Measurements from ENCODE around the gene NOL4L.
A peak's percentile ranks its signal among the peaks of the same experiment; 100 is the strongest.

NOL4L gene, protein sequence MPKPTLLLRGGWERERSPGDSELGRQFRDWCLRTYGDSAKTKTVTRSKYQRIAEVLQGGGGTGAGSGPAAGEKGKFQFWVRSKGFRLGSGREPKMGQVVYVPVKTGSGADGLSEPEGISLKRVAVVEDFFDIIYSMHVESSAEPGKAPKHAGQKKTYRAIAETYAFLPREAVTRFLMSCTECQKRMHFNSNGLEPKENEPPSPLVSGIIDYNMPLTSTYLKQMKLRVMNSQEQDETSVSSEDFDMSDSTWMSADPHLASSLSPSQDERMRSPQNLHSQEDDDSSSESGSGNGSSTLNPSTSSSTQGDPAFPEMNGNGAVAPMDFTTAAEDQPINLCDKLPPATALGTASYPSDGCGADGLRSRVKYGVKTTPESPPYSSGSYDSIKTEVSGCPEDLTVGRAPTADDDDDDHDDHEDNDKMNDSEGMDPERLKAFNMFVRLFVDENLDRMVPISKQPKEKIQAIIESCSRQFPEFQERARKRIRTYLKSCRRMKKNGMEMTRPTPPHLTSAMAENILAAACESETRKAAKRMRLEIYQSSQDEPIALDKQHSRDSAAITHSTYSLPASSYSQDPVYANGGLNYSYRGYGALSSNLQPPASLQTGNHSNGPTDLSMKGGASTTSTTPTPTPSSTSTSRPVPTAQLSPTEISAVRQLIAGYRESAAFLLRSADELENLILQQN

GRCh38 chr20:32585011-32585585, at the start of gene NOL4L:
TSS of gene NOL4L (minus strand) at chr20:32585333. CDS start at chr20:32584890, 443 bp downstream.
- DNase-seq, result peak; percentile 70

DNA sequence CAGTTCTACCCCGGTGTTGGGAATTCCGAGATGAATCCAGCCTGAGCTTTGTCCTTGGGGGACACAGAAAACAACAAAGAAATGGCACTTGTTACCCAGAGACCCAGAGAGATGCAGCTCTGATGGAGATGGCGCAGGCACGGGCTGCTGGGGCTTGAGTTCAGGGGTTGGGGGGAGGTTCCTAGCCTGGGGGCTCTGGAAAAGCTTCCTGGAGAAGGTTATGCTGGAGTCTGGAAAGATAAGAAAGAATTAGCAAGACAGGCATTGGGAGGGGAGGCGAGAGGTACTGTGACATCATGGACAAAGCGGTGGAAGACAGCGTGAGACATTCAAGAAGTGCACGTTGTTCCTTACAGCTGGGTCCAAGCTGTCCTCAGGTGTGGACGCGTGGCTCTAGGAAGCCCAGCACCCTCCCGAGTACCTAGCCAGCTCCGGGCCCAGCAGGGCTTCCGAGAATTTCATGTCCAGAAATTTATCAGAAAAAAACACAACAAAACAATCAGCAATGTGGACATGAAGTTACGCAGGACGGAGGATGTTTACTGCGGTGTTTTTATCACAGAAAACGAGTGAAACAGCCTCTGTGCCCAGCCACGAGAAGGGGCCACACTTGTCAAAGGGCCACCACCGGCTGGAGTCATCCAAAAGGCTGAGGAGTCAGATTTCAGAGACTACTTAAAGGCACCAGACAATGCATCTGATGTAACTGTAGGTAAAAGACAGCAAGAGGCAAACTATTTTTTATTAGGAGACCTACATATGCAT, 49.1 kb upstream of the NOL4L start:
- peak; percentile 62 for DNase-seq

DNA sequence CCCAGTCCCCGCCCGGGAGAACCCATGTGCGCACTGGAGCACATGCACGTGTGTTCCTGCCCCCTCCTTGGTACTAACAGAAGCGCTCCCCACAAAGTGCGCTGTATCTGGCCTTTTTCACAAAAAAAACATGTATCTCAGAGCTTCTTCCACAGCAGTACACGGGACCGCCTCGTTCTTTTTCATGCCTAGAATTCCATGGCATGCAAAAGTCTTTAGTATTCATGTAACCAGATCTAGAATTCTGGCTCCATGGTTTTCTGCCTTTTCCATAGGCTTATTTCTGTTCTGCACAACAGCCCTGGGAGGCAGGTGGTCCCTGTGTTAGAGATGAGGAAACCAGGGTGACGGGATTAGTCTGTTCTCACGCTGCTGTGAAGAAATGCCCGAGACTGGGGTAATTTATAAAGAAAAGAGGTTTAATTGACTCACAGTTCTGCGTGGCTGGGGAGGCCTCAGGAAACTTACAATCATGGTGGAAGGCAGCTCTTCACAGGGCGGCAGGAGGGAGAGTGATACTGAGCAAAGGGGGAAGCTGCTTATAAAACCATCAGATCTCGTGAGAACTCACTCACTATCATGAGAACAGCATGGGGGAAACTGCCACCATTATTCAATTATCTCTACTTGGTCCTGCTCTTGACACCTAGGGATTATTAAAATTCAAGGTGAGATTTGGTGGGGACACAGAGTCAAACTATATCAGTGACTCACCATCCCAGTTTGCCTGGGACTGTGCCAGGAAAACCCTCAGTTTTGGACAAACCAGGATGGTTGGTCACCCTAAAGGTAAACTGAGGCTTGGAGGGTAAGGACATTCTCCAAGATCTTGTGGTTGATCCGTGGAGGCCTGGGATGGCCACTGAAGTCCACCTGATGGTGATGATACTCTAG, 47.6 kb upstream of the NOL4L start:
- no peak for DNase-seq

DNA sequence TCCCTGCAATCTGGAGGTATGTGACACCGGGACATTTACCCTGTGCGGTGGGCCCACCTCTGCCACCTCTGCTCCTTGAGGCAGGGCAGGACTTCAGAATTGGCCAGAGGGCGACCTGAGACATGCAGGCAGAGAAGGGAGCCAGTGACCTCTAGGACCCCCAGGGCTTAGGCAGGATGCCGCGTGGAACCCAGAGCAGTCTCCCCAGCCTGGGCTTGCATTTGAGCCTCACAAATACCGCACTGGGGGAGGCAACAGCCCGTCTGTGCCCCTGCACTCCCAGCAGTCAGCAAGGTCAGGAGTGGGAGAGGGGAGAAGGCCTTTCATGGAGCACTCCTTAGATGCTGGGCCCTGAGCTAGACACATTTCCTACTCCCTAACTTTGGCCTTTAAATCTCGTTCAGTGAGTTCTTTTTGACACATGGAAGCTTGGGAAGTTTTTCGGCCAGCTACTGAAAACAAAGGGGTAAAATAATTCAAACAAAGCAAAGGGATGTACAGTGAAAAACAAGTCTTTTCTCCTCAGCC, 46.9 kb upstream of the NOL4L start:
- no peak for DNase-seq

GRCh38 chr20:32629813-32630212, 44.7 kb upstream of the NOL4L start:
- DNase-seq, result no peak

DNA sequence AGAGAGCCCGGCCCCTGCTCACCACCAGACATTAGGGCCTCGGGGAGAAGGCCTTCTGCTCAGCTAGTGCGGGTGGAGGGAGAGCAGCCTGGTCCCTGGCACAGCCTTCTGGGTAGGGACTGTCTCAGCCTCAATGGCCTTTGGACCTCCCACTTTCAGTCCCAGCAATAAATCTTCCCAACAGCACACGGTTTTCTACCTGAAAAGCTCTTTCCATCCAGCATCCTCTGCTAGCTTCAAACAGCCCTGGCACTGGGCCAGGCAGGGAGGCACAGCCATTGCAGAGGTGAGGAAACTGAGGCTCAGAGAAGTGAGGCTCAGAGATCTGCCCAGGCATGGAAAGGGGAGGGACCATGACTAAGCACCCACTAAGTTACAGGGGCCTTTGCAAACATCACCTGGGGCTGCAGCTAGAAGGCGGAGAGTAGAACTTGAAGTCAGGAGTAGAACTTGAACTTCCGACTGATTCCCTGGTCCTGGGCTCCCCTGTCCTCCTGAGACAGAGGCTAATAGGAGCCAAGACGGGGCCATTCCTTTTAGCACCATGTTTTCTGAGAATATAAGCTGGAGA, 43.9 kb upstream of the NOL4L start:
- DNase-seq, result no peak

GRCh38 chr20:32626859-32627636, 41.9 kb upstream of the NOL4L start:
- peak; percentile 77 for DNase-seq

DNA sequence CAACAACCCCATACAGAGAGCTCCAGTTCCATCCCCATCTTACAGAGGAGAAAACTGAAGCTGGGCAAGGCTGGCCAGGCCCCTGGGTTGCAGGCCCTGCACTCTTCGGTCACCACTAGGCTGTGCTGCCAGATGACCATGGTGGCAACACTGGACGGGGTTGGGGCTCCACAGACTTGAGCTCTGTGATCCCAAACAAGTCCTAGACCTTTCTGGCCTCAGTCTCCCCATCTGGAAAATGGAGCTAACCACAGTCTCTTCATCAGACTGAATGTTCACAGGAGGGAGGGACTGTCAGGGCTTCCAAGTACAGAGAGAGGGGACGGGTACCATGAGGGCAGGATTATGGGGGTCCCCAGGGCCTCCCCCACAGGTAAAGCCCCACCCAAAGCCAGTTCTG, 41.3 kb upstream of the NOL4L start:
- no peak for DNase-seq

DNA sequence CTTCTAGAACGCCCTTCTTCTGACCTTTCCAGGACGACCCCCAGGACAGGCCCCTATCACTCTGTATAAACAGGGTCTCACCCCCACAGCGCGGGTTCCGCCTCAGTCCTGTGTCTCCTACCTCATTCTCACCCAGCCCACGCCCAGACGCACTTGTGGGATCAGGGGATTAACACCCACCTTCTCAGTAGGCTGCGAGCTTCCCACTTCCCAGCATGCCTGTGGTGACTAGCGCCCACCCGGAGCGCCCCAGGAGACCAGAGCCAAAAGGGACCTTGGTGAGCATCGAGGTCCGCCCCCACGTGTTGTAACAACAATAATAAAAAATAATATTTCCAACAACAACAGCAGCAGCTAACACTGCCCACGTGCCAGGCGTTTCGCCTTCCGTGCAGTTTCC, 40.9 kb upstream of the NOL4L start:
- no peak for DNase-seq

DNA sequence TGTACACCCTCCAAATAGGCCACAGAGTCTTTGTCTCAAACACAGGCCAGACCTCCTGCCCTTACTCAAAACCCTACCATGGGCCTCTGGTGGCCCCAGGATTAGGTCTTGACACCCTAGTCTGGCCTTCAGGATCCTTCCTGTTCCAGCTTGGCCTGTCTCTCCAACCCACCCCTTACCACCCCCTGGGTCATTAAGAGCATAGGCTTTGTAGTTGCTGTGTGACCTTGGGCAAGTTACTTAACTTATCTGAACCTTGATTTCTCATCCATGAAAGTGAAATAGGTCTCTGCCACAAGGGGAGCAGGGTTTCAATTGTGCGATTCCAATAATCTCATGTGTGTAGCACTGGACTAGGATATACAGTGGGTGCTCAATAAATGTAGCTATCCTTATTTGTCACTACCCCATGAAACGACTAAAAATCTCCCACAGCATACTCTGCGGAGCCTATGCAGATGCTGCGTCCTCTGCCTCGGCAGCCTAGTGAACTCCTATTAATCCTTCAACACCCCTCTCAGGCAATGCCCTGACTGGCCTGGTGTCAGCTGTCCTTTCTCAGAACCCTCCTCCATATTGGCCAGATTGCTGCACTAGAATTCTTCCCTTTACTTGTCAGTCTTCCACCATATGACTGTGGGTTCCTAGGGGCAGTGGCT, 39.7 kb upstream of the NOL4L start:
- DNase-seq, result no peak

- DNase-seq, result no peak
Observed at GRCh38 chr20:32623667-32624157, 38.6 kb upstream of the NOL4L start.

DNA sequence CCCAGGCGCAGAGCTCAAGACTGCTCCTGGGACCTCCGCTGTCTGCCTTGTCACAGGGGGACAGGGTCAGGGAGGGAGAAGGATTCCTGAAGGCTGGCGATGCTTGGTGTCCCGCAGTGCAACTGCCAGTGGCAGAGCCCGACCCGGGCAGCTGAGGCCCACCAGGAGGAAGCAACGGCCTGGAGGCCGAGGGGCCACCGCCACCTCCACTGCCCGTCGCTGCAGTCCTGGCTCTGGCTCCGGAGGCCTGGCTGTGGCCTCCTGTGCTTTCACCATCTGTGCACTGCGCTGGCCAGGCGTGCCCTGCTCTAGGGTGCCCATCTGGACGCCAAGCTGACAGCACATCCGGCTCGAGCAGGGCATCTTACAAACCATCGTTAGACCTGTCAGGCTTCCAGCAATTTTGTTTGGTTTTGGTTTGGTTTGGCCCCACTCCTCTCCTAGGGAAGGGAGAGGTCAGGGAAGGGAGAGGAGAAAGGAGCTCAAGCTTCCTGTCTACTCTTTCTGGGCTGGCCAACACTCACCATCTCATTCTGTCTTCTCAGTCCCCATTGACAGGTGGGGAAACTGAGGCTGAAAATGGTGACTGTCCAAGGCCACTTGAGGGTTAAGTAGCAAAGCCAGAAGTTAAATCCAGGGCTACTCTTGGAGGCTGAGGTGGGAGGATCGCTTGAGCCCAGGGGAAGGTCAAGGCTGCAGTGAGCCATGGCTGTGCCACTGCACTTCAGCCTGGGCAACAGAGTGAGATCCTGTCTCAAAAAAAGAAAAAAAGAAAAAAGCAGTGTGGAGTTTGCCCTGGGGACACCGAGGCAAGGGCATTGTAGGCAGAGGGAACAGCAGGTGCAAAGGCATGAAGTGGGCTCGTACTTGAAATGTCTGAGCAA, 37.7 kb upstream of the NOL4L start:
- no peak for DNase-seq

GRCh38 chr20:32621891-32622584, 36.9 kb upstream of the NOL4L start:
- no peak for DNase-seq

- peak; percentile 84 for DNase-seq
Observed at GRCh38 chr20:32621071-32621890, 36.1 kb upstream of the NOL4L start.

DNA sequence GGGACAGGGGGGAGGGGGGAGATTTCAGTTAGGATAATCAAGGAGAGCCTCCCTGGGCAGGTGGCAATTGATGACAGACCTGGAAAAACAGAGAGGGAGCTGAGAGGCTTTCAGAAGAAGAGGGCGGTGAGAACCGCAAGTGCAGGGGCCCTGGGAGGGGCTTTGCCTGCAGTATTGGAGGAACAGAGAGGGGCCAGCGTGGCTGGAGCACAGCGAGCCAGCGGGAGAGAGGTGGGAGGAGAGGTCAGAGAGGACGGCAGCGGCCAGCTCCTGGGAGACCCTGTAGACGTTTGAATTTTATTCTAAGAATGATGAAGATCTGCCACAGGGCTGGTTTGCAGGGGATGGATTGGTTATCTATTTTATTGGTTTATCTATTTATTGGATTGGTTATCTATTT, 34.5 kb upstream of the NOL4L start:
- no peak for DNase-seq

DNA sequence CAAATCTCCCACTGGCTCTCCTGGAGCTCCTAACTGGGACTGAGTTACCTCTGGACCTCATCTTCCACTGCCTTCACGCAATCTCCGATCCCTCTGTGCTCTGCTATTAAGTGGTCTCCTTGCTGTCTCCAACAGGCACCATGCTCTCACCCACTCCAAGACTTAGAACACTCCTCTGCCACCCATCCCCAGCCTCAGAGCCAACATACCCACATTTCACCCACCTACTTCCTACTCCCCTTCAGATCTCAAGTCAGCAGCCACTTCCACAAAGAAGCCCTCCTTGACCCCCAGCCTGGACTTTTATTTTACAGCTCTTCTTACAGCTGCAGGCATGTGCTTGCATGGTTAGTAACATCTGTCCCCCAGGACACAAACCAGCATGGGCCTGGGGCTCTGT, 29.6 kb upstream of the NOL4L start:
- no peak for DNase-seq

DNA sequence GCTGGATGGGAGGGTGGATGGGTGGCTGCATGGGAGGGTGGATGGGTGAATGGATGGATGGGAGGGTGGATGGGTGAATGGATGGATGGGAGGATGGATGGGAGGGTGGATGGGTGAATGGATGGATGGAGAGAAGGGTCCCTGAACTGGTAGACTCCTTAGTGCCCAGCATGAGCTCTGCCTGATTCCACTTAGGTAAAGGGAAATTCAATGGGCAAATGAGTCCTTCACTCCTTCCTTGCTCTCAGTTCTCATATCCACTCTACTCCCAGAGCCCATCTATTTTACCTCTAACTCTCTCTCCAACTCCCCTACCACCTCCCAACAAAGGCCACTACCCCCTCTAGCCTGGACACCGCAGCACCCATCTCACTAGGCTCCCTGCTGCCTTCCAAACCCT, 29.2 kb upstream of the NOL4L start:
- no peak for DNase-seq

Data from hematopoietic multipotent progenitor cell treated with erythropoietin and hydrocortisone succinate and interleukin-3 and kit ligand, for 6 days (in vitro differentiated cells).